Astrocyte (in vitro differentiated cells and primary cell): ENCODE results near the gene PRKCB.

ENCODE experiments used
- CTCF ChIP-seq: IDR thresholded peaks from 2 replicates; pipeline ENCODE4 v1.5.1; 2011; ENCODE audit warnings: low read depth, mild to moderate bottlenecking, inconsistent platforms, low read length, moderate library complexity; ENCODE audit not compliant: insufficient read depth
- EZH2 ChIP-seq: IDR thresholded peaks from 2 replicates; pipeline ENCODE4 v1.6.1; 2012; ENCODE audit warnings: mild to moderate bottlenecking, low read length, inconsistent platforms; ENCODE audit not compliant: insufficient read depth

- TF ChIP-seq EZH2 (no peak), CTCF (no peak)
These were observed 199.5 kb downstream of the PRKCB start for GRCh38 chr16:24035127-24035842.
